Immature natural killer cell (primary cell): ENCODE data around the gene HSBP1L1. TPM values are rescaled to one million over a fixed set of nuclear protein-coding genes. Genes with fewer than 3 reads are reported as not detected.
"Not testable (repeated sequence)": the region's sequence is repeated elsewhere in the genome, so short reads cannot be mapped to it uniquely, and the experiment has no call there.

ENCODE experiments used
- DNase-seq, 3 donors: peaks; one replicate each; pipeline ENCODE4 v3.0.0; 2022; ENCODE audit warnings: mixed read lengths in 1 of 3
- H3K27ac Mint-ChIP-seq, 6 donors: one replicate each; pipeline ENCODE4 v1.8.0; 2020; ENCODE audit warnings: mixed read lengths in 6 of 6, mild to moderate bottlenecking in 5 of 6, inconsistent platforms in 4 of 6, moderate library complexity in 3 of 6
- H3K27me3 Mint-ChIP-seq, 3 donors: one replicate each; pipeline ENCODE4 v1.8.0; 2020 to 2021; ENCODE audit warnings: low read depth in 3 of 3, mild to moderate bottlenecking in 3 of 3, mixed read lengths in 3 of 3, moderate library complexity in 3 of 3, inconsistent platforms in 1 of 3
- H3K36me3 Mint-ChIP-seq, 3 donors: one replicate each; pipeline ENCODE4 v1.8.0; 2020; ENCODE audit warnings: mixed read lengths in 3 of 3, inconsistent platforms in 2 of 3, mild to moderate bottlenecking in 2 of 3
- H3K4me1 Mint-ChIP-seq, 2 donors: one replicate each; pipeline ENCODE4 v1.8.0; 2020; ENCODE audit warnings: inconsistent platforms in 2 of 2, mild to moderate bottlenecking in 2 of 2, mixed read lengths in 2 of 2, moderate library complexity in 1 of 2
- H3K4me3 Mint-ChIP-seq, 5 donors: one replicate each; pipeline ENCODE4 v1.8.0; 2020; ENCODE audit warnings: mild to moderate bottlenecking in 5 of 5, mixed read lengths in 5 of 5, inconsistent platforms in 3 of 5, moderate library complexity in 3 of 5
- H3K9me3 Mint-ChIP-seq, 6 donors: one replicate each; pipeline ENCODE4 v1.8.0; 2020; ENCODE audit warnings: mild to moderate bottlenecking in 6 of 6, mixed read lengths in 6 of 6, inconsistent platforms in 4 of 6, moderate library complexity in 3 of 6
- polyA plus RNA-seq, 3 donors: library from polyadenylated mRNA; unstranded; fragments of 300-500 nt; fragmentation: Illumina TruSeq; gene quantifications; one replicate each; pipeline ENCODE4 v1.2.3, GENCODE V29; 2021

HSBP1L1 gene
- polyA plus RNA-seq, 3 donors from 2014 or later = 4.2 to 11.8 (median 9.8) TPM

- no peaks in the 10 kb centered on the region for H3K9me3 Mint-ChIP-seq
- no peak for DNase-seq
- H3K27ac Mint-ChIP-seq = no peak overlapping the region
- H3K4me1 Mint-ChIP-seq = peaks cover 22 to 26% of the 10 kb centered on the region in 2 donors
- H3K27me3 Mint-ChIP-seq = peaks cover 0 to 4% (median 2%) of the 10 kb centered on the region in 3 donors
- H3K4me3 Mint-ChIP-seq = peak overlapping the region; percentile 35 to 63 (median 47)
- H3K36me3 Mint-ChIP-seq = peaks cover 0 to 3% (median 0%) of the 10 kb centered on the region in 3 donors
Observed at GRCh38 chr18:79952996-79953559, 11.4 kb upstream of the HSBP1L1 start.

- Mint-ChIP-seq H3K27me3 (peaks cover 0 to 6% (median 1%) of the 10 kb centered on the region in 3 donors), H3K27ac (peak overlapping the region in 1 of 6 donors; percentile 28), H3K36me3 (peaks cover 0 to 3% (median 0%) of the 10 kb centered on the region in 3 donors), H3K4me1 (peaks cover 14 to 16% of the 10 kb centered on the region in 2 donors), H3K9me3 (no peaks in the 10 kb centered on the region), H3K4me3 (peak overlapping the region; percentile 13 to 61 (median 35))
- no peak for DNase-seq
Observed at GRCh38 chr18:79953971-79954651, 10.3 kb upstream of the HSBP1L1 start.

DNA sequence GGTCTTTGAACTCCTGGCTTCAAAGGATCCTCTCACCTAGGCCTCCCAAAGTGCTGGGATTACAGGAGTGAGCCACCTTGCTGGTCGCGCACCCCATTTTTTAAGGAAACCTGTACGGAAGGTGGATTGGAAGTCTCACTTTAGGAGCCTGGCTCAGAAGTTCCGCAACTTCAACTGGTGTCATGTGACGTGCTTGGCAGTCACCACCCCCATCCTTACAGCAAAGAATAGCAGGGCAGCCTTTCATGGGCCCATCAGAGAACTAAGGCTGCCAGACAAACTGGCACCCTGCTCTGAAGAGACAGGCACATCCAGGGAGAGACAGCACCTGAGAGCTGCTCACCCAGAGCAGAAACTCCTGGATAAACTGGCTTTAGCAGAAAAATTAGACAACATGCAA is 9.7 kb upstream of the HSBP1L1 start:
- H3K36me3 Mint-ChIP-seq = peaks cover 0 to under 1% (median 0%) of the 10 kb centered on the region in 3 donors
- no peak overlapping the region for H3K27ac Mint-ChIP-seq
- peaks cover 9 to 11% of the 10 kb centered on the region in 2 donors for H3K4me1 Mint-ChIP-seq
- no peak overlapping the region for H3K4me3 Mint-ChIP-seq
- H3K27me3 Mint-ChIP-seq = peaks cover 1 to 7% (median 2%) of the 10 kb centered on the region in 3 donors
- no peaks in the 10 kb centered on the region for H3K9me3 Mint-ChIP-seq
- DNase-seq = no peak

DNA sequence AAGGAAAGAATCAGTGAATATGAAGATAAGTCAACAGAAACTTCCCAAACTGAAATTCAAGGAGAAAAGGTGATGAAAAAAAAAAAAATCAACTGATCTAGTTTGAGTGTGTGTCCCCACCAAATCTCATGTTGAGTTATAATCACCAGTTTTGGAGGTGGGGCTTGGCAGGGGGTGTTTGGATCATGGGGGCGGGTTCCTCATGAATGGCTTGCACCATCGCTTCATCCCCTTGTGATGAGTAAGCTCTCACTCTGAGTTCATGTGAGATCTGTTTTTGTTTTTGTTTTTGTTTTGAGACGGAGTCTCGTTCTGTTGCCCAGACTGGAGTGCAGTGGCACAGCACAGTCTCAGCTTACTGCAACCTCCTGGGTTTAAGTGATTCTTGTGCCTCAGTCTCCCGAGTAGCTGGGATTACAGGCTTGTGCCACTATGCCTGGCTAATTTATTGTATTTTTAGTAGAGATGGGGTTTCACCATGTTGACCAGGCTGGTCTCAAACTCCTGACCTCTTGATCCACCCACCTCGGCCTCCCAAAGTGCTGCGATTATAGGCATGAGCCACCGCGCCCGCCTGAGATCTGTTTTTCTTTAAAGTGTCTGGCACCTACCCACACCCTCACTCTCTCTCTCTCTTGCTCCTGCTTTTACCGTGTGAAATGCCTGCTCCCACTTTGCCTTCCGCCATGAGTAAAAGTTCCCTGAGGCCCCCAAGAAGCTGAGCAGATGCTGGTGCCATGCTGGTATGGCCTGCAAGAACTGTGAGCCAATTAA is 9.0 kb upstream of the HSBP1L1 start:
- no peak for DNase-seq
- Mint-ChIP-seq H3K27me3 (peaks cover 1 to 7% (median 4%) of the 10 kb centered on the region in 3 donors), H3K27ac (no peak overlapping the region), H3K9me3 (no peaks in the 10 kb centered on the region), H3K4me3 (no peak overlapping the region), H3K36me3 (no peaks in the 10 kb centered on the region), H3K4me1 (peaks cover 2 to 11% of the 10 kb centered on the region in 2 donors)

DNA sequence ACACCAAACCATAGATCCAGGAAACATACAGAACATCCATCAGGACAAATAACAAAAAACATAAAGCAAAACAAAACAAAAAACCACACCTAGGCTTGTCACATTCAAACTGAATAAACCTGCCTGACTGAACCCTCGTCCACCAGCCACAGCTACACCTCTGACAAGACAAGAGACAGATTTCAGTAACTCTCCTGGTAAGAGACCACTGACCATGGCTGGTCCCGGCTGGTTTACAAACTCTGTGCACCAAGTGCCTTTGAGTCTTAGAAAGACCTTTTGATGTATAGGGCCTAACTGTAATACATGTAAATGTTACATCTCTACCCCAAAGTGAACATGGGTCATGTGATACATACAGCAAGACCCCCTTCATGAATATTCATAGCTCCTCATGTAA is 8.2 kb upstream of the HSBP1L1 start:
- no peak overlapping the region for H3K4me3 Mint-ChIP-seq
- H3K27me3 Mint-ChIP-seq = peaks cover 3 to 7% (median 4%) of the 10 kb centered on the region in 3 donors
- H3K9me3 Mint-ChIP-seq = no peaks in the 10 kb centered on the region
- H3K27ac Mint-ChIP-seq = peak overlapping the region in 1 of 6 donors; percentile 41
- DNase-seq = no peak
- peaks cover 0 to 14% of the 10 kb centered on the region in 2 donors for H3K4me1 Mint-ChIP-seq
- H3K36me3 Mint-ChIP-seq = no peaks in the 10 kb centered on the region

DNA sequence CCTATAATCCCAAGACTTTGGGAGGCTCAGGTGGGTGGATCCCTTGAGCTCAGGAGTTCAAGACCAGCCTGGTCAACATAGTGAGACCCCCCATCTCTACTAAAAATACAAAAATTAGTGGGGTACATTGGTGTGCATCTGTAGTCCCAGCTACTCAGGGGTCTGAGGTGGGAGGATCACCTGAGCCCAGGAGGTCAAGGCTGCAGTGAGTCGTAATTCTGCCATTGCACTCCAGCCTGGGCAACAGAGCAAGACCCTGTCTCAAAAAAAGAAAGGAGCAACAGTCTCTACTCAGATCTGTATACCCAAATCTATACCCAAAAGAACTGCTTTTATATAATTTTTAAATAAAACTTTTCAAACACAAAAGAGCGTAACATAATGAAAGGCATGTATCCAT is 5.5 kb upstream of the HSBP1L1 start:
- DNase-seq = no peak
- no peak overlapping the region for H3K4me3 Mint-ChIP-seq
- no peak overlapping the region for H3K27ac Mint-ChIP-seq
- no peaks in the 10 kb centered on the region for H3K9me3 Mint-ChIP-seq
- H3K27me3 Mint-ChIP-seq = peaks cover 2 to 8% (median 4%) of the 10 kb centered on the region in 3 donors
- peaks cover 8 to 28% of the 10 kb centered on the region in 2 donors for H3K4me1 Mint-ChIP-seq
- H3K36me3 Mint-ChIP-seq = no peaks in the 10 kb centered on the region

GRCh38 chr18:79960161-79960801 is 4.2 kb upstream of the HSBP1L1 start:
- peaks cover 10 to 30% of the 10 kb centered on the region in 2 donors for H3K4me1 Mint-ChIP-seq
- H3K9me3 Mint-ChIP-seq, H3K27me3 Mint-ChIP-seq, H3K36me3 Mint-ChIP-seq, DNase-seq: not testable (repeated sequence)
- peak overlapping the region in 2 of 5 donors; percentile 18 to 58 for H3K4me3 Mint-ChIP-seq
- H3K27ac Mint-ChIP-seq = peak overlapping the region in 1 of 6 donors; percentile 5

- H3K27me3 Mint-ChIP-seq = peaks cover 2 to 8% (median 4%) of the 10 kb centered on the region in 3 donors
- no peak overlapping the region for H3K4me3 Mint-ChIP-seq
- peaks cover 14 to 36% of the 10 kb centered on the region in 2 donors for H3K4me1 Mint-ChIP-seq
- no peak overlapping the region for H3K27ac Mint-ChIP-seq
- no peak for DNase-seq
- no peaks in the 10 kb centered on the region for H3K9me3 Mint-ChIP-seq
- no peaks in the 10 kb centered on the region for H3K36me3 Mint-ChIP-seq
Observed at GRCh38 chr18:79960921-79961526, 3.4 kb upstream of the HSBP1L1 start.

DNA sequence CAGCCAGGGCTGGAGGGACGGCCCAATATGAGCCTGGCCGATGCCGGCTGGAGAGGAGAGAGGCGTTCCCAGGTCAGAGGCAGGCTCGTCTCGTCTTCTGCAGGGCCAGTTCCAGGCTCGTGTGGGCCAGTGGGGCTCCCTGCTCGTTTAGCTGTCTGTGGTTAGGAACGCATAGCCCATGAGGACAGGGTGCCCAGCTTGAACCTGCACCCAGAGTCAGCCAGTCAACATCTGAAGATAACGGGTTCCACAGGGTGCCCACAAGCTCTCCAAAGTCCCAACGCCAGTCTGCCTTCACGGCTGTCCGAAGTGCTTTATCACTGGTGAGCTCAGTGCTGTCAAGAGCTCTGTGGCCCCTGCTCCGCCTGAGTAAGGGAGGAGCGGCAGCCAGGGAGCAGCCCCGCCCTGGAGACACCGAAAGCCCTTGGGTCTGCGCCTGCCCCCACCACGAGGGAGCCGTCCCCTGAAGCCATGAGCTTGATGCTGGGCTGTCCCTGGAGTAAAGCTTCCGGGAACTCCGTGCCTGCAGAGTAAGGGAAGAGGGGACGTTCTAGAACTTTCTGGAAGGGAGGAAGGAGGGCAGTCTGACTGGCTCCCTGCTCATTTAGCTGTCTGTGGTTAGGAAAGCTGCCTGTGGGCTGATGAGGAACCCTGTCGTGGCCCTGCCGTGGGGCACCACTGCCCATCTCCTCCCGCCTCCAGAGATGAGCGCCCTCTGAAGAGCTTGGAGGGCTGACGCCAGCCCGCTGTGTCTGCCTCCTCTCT is 2.7 kb upstream of the HSBP1L1 start:
- Mint-ChIP-seq H3K9me3 (no peaks in the 10 kb centered on the region), H3K4me3 (no peak overlapping the region), H3K36me3 (no peaks in the 10 kb centered on the region), H3K27me3 (peaks cover 2 to 8% (median 4%) of the 10 kb centered on the region in 3 donors), H3K27ac (no peak overlapping the region), H3K4me1 (peaks cover 14 to 36% of the 10 kb centered on the region in 2 donors)
- no peak for DNase-seq

GRCh38 chr18:79962311-79962710 is 2.1 kb upstream of the HSBP1L1 start:
- Mint-ChIP-seq H3K4me3 (no peak overlapping the region), H3K27ac (peak overlapping the region in 1 of 6 donors; percentile 28), H3K27me3 (peaks cover 2 to 8% (median 4%) of the 10 kb centered on the region in 3 donors), H3K9me3 (no peaks in the 10 kb centered on the region), H3K36me3 (no peaks in the 10 kb centered on the region), H3K4me1 (peaks cover 17 to 39% of the 10 kb centered on the region in 2 donors)
- DNase-seq = no peak

DNA sequence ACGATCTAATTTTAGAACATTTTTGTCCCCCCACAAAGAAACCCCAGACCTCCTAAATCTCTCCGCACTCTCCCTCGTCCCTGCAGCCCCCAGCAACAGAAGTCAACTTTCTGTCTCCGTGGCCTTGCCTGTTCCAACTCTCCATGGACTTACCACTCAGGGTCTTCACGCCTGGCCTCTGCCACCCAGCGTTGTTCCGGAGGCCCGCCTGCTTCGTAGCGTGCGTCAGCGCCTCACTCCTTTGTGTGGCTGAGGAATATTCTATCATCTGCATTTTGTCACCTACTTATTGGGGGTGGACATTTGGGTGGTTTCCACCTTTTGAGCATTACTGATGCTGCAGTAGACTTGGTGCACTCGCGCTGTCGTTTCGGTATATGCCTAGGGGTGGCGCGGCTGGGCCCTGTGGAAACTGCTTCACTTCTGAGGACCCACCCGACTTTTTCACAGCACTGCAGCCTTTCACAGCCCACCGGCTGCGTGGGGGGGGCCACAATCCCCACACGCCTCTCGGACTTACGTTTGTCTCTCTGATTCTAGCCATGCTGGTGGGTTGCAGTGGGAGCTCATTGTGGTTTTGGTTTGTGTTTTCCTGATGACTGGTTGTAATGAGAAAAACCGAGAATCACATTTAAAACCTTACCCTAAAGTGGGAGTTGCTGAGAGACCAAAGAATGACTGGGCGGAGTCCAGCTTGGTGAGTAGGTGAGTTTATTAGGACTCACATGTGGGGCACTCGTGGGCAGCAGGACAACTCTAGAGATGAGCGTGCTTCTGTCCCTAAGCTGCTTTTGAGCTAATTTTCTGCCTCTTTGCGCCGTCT is 1.4 kb upstream of the HSBP1L1 start:
- Mint-ChIP-seq H3K27ac (peak overlapping the region in 4 of 6 donors; percentile 28 to 82 (median 52)), H3K9me3 (no peaks in the 10 kb centered on the region), H3K4me1 (peaks cover 18 to 41% of the 10 kb centered on the region in 2 donors), H3K36me3 (no peaks in the 10 kb centered on the region), H3K4me3 (peak overlapping the region; percentile 56 to 84 (median 77)), H3K27me3 (peaks cover 2 to 8% (median 4%) of the 10 kb centered on the region in 3 donors)
- peak in 2 of 3 donors; percentile 24 to 41 for DNase-seq
